HG02973 (cell line): ENCODE results near the gene CNKSR2.

Source experiments
- ATAC-seq: cut with Tn5 transposase; IDR thresholded peaks from one replicate; pipeline ENCODE4 v1.9.1; 2021; ENCODE audit warnings: moderate library complexity; ENCODE audit not compliant: unreplicated experiment

CNKSR2 gene

DNA sequence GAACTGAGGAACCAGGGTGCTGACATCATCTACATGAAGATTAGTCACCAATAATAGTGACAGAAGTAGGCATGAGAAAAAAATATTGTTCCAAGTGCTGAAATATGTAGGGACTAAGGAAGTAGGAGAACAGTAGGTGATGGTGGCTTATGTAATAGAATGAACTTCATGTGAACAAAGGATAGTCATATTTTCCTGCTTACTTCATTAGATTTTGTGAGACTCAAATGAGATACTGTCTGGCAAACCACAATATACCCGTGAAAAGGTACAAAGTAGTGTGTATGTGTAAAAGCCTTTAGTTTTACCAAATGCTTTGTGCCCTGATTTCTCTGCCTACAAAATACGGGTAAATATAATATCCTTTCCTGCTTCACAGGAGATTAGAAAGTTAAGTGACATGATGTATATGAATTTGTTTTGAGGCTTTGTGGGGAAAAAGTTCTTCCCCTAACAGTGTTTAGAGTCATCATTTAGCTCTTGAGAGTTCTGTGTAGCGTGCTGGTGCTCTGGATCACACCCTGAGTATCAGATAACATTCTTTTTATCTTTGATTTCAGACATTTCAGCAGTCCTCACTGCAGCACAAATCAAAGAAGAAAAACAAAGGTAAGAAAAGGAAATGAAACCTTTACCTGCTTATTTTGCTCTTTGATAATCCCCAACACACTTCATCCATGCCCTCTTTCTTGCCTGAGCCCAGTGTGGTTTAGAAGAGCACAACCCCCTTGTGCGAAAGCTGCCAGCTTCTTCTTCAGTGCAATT is 216.0 kb downstream of the CNKSR2 start:
- no peak for ATAC-seq

DNA sequence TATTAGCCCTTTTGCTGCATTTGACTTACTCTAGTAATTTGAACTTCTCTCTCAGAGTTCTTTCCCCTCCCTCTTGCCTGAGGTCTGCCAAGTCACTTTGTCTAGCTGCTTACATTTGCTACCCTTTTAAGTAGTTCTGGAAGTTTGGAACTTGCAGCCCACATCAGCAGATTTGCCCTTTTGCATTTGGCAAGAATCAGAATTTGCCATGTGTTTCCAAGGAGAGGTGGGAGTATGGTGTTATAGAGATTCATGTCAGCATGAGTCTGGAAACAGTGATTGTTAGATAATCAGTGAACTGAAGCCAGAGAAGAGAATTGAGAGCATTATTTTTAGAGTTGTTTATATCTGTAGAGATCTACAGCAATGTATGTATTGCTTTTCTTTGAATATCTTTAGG is 231.8 kb downstream of the CNKSR2 start:
- no peak for ATAC-seq

DNA sequence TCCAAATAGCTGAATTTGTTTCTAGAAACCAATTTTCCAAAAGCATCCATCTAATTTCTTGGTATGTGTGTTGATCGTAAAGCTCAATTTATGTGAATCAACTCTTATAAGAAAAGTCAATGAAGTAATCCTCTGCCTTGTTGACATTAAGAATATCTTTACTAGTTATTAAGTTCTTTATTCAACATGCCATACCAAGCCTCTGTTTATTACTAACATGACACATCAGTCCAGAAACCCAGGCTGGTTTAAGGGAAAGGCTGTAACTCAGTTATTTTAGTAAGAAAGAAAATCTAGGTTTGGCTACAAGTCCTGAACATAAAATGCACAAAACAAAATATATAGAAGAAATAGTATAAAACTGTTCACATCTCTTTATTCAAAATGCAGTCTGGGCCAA is 235.9 kb downstream of the CNKSR2 start:
- ATAC-seq, result no peak

DNA sequence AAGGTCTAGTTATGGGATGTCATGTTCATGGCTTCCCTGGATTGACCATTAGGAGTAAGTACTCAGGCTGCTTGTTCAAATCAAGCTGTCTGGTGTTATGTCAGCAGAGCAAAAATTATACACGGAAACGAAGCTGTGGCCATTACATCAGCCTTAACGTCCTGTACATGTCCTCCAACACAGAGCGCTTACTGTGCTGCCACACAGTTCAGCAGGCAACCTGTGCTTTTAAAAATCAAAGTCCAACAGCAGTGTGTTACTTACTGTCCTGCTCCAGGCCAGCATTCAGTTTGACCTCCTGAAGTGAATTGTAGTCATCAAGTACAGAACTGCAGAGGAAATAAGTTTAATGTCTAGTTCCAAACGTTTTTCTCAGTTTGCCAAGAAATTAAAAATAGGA is 237.9 kb downstream of the CNKSR2 start:
- no peak for ATAC-seq

GRCh38 chrX:21616386-21616785 is 242.2 kb downstream of the CNKSR2 start:
- no peak for ATAC-seq

DNA sequence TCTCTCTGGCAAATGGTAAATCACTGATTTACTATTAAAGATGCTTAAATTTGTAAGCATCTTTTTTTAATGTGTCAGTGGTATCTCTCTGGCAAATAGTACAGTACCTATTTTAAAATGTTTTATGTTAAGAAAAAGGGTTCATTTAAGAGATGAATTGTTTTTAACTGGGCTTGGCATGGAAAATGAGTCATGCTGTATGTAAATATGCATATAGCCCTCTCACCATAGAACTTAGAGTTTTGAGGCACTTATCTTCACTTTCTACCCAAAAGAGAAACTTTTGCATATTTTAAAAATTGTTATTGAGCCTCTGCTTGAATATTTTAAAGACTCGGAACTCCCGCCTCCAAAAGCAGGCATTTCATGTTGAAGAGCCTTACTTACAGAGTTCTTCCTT is 246.0 kb downstream of the CNKSR2 start:
- no peak for ATAC-seq

DNA sequence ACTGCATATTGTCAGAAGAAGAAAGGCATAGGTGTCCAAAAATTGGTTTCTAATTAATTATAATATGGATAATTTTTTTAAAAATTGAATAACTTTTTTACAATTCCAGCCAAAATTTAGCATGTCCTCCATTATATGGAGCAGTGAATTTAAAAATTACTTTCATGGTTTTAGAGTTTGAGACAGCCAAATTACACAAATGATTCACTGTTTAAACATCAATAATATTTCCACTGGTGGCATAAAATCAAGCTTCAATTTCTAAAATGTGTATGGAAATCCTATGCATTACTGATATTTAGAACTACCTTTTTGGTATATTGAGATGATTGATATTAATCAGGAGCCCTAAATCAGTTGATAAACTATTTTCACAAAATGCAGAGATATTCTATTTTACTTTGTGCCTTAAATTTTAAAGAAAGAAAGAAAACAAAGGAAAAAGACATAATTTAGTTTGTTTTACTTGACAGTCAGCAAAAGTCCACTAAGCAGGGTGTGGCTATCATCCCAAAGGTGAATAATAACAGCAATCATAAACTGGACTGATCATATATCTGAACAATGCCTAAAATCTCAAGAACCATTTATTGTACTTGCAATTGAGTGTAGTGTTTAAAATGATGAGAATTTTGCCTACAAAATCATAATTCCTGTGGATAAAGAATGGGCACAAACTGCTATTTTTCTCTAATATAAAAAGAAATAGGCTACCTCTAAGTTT is 249.7 kb downstream of the CNKSR2 start:
- no peak for ATAC-seq

DNA sequence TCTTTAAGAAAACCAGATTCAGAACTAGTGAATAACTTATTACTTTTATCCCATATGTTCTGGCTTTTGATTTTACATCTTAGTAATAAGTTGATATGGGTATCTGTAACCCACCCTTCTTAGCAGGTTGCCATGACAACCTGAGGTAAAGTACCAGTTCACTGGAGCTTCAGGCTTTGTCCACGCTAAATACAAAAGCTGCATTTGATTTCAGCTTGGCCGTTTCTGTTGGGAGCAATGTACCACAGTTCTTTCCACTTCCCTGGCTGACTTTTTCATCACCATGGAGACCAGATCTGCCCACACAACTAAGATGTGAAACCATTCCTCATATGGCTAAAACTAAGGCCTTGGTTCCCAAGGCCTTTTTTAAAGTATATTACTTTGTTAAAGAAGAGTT is 257.8 kb downstream of the CNKSR2 start:
- ATAC-seq, result no peak

DNA sequence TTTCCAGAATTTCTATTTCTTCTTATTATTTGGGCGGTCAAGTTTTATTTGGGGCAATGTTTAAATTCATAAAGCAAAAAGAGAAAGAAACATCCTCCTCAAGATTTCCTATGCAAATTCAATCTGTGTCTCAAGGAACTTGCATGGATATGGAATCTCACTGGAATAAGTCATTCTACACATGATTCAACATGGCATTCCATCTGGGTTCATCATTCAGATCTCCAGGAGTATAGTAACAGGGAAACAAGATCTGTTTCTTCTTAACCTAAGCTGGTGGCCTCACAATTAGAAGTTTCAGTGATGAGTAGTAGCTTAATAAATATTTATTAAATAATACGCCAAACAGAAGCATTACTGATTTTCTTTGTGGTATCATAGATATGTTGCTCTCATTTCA is 264.1 kb downstream of the CNKSR2 start:
- no peak for ATAC-seq

- ATAC-seq, result no peak
These were observed 265.6 kb downstream of the CNKSR2 start for GRCh38 chrX:21639775-21640174.

DNA sequence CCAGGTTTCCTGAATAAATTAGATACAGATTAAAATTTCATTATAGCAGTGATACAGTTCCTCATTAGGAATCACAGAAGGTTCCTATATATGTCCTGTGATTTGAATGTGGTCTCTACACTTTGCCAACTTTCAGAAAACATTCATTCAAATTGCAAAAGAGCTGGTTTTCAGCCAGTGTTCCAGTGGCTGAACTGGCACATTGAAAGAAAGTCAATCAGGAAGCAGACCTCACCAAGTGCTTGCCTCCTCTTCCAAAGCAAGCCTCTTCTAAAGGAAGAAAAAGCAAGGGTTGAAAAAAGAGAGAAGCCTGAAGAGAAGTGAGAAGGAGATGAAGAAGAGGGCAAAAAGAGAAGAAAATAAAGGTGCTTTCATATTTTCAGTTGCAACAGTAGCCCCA is 271.2 kb downstream of the CNKSR2 start:
- ATAC-seq, result no peak

DNA sequence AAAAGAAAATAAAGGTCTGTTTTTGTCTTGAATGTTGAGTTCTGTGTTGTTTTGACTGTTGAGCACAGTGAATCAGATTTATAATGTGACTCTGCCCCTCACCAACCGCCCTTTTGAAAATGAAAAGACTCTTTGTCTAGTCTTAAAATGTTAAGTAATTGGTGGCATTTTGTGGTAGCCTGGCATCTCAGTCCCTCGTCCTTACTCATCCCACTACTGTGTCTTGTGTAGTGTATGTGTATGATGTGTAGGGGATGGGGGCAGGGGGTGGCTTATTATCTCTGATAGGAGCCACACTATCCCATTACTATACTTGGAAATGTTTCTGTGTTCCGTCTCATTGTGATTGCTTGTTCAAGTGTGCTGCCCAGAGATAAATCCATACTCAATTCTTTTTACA is 271.7 kb downstream of the CNKSR2 start:
- no peak for ATAC-seq

DNA sequence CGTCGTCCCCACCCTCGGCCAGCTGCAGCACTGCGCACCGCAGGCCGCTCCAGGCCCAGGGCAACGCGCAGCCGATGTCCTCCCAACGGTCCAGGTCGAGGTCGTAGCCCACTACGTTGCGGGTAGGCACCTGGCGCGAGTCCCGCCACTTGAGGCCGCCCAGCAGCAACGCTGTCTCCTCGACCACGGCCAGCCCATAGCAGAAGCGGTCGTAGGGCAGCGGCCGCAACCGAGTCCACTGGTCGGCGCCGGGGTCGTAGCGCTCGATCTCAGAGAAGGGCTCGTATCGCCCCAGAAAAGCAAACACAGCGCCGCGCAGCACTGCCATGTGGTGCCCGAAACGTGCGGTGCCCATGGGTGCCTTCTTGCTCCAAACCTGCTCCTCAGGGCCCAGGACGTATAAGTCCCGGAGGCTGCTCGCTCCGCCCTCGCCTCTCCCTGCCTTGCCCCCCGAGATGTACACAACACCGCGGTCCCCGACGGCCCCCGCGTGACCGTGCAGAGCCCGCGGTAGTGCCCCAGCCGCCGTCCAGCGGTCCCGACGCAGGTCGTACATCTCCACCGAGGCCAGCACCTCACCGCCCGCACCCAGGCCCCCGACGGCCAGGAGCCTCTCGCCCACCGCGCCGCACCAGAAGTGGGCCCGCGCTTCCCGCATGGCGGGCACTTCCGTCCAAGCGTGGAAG is 281.8 kb downstream of the CNKSR2 start:
- no peak for ATAC-seq

GRCh38 chrX:21656587-21657317 is 282.5 kb downstream of the CNKSR2 start:
- ATAC-seq, result no peak

- ATAC-seq, result no peak
These were observed 283.3 kb downstream of the CNKSR2 start for GRCh38 chrX:21657318-21658151.

DNA sequence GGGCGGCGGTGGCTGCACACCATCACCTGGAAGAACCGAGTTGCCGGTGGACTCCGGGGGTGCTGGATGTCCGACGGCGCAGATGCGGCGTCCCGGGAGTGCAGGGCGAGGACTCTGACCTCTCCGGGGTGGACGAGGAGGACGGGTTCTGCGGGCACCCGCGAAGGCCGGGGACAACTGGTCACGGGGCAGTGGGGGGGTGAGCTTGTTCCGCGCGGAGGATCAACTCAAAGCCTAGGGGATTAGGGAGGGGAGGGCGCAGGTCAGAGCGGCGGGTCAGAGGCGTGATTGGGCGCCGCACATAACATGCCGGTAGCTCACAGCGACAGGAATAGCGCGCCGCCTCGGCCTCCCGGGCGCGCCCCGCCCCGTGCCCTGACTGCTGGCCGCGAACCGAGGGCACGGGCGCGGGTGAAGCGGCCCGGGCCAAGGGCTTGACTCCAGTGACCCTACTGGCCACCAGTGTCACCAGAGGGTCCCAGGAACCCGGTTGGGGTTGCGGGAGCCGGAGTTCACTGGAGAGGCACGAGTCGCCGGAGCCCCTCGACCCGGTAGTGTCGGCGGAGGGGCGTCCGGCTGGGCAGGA is 284.0 kb downstream of the CNKSR2 start, which contains the start of gene KLHL34:
Gene KLHL34 (minus strand): TSS at position 179 of the 586 bp plus-strand sequence. CDS start 542 bp downstream, outside the sequence.
- ATAC-seq, result no peak

DNA sequence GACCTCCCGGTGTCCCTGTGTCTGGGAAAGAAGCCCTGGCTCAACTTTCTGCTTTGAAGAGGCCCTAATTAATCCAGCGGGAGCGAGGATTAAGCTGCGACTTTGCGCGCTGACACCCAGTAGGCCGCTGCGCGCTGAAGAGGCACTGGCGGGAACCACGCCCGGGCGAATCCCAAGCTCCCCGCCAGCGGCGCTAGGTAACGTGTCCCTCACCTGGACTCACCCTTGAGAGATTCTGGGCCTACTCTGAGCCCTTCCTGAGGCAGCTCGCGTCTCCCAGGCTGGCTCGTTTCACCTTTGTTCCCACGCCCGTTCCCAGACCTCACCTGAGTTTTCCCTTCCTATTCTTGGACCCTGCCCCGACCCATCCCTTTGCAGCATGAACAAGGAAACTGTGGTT is 284.5 kb downstream of the CNKSR2 start:
- no peak for ATAC-seq

DNA sequence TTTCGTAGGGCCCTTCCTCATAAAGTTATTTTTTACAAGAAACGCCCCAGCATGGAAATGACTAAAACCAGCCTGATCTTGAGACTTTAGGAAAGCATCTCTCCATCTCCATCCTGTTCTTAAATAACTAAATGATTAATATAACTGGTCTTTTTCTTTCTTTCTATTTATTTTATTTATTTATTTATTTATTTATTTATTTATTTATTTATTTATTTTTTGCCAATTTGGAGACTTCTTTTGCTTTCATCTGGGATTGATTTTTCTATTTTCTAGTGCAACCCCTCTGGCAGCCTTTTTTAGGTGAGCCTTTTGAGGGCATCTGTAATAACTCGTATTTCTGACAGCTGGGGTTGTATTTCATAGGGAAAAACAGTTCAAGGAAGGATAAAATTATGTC is 285.1 kb downstream of the CNKSR2 start:
- ATAC-seq, result no peak

DNA sequence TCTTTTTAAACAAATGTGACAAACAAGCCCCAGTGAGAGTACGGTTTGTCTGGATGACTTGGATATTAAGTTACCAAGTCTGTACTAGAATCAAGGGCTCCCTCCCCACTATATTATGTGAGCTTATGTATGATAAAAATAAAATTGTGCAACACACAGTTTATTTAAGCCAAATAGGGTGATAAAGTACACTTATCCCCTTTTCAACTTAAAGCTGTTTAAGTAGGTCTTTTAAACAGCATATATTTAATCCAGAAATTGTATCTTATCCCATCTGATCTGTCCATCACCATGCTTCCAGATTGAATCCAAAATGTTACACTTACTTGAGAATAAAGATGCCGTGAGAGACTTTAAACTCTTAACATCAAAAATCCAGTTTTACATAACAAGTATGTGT is 285.9 kb downstream of the CNKSR2 start:
- no peak for ATAC-seq

- ATAC-seq, result no peak
These were observed 287.1 kb downstream of the CNKSR2 start for GRCh38 chrX:21661316-21661715.
